ENCODE measurements around the gene ANKMY1. TPM values are rescaled to one million over a fixed set of nuclear protein-coding genes. Genes with fewer than 3 reads are reported as not detected.

ANKMY1 gene
- total and polyA plus RNA-seq, 2 of the 8 experiments (the other 6 are each of a cell fraction or from before 2014, with no cell fraction given): 4.5 to 4.8 TPM

DNA sequence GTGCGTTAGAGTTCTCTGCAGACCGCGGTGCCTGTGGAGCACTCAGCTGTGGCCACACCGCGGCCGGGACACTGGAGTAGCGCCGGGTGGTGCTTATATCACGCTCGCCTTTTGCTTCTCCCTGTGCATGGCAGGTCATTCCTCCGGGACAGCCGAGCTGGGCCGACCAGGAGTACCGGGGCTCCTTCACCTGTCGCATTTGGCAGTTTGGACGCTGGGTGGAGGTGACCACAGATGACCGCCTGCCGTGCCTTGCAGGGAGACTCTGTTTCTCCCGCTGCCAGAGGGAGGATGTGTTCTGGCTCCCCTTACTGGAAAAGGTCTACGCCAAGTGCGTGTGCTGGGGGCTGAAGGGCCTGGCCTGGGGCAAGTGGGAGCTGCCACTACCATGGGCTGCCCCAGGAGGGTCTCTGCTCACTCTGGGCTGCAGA, 32.9 kb upstream of the ANKMY1 start:
- H2BK12ac ChIP-seq (ENCODE audit: low read depth, low read length): no peak overlapping the region
- peaks cover 3 to 31% of the 10 kb centered on the region in 2 experiments for H4K20me1 ChIP-seq (replicated peaks in 1 of 2; ENCODE audit: control insufficient read depth in 1 of 2, insufficient read depth in 2 of 2, low read length in 2 of 2)
- no peak for FAIRE-seq
- no peak overlapping the region for H3K56ac ChIP-seq (replicated peaks; ENCODE audit: insufficient read length, low read depth, low read length)
- DNase-seq (ENCODE audit: low read depth in 1 of 2, low spot score in 2 of 2): no peak
- H3K4me1 ChIP-seq (replicated peaks in 1 of 4; ENCODE audit: control insufficient read depth in 3 of 4, insufficient read depth in 4 of 4, low read length in 3 of 4): peaks cover 0 to 8% (median 7%) of the 10 kb centered on the region in 4 experiments; a peak in 5 of 7 replicates
- H3K79me2 ChIP-seq (ENCODE audit: control insufficient read depth in 1 of 2, insufficient read depth in 2 of 2, low read length in 2 of 2): peaks cover 4 to 33% of the 10 kb centered on the region in 2 experiments; a peak in 3 of 4 replicates
- peaks cover 17% of the 10 kb centered on the region for H3K79me1 ChIP-seq (ENCODE audit: low read depth, low read length)
- no peak overlapping the region for H3K4me2 ChIP-seq (ENCODE audit: insufficient read depth in 1 of 2, low read depth in 2 of 2, low read length in 2 of 2)
- no peak overlapping the region for H3K23ac ChIP-seq (ENCODE audit: insufficient read length)
- no peak overlapping the region for H3K27ac ChIP-seq (ENCODE audit: low read depth, low read length)
- no peak for TF ChIP-seq KDM4A (IDR thresholded peaks at IDR 0.05; ENCODE audit: low read depth, low read length, severe bottlenecking)
- no peak for TF ChIP-seq CHD2 (IDR thresholded peaks at IDR 0.05; ENCODE audit: low read length)
- TF ChIP-seq CBX5 (IDR thresholded peaks at IDR 0.05; ENCODE audit: low read depth, low read length): no peak
- no peak for TF ChIP-seq EP300 (IDR thresholded peaks at IDR 0.05; ENCODE audit: borderline replicate concordance in 1 of 2, low read depth in 2 of 2, low read length in 2 of 2)
- TF ChIP-seq BACH1 (IDR thresholded peaks at IDR 0.05; ENCODE audit: low read length): no peak
- no peak for TF ChIP-seq CBX8 (IDR thresholded peaks at IDR 0.05; ENCODE audit: borderline replicate concordance, low read depth, low read length)
- TF ChIP-seq GTF2F1 (IDR thresholded peaks at IDR 0.05; ENCODE audit: borderline replicate concordance, low read depth, low read length): no peak
- no peak for TF ChIP-seq CREB1 (IDR thresholded peaks at IDR 0.05)
- TF ChIP-seq, protein P1, sequence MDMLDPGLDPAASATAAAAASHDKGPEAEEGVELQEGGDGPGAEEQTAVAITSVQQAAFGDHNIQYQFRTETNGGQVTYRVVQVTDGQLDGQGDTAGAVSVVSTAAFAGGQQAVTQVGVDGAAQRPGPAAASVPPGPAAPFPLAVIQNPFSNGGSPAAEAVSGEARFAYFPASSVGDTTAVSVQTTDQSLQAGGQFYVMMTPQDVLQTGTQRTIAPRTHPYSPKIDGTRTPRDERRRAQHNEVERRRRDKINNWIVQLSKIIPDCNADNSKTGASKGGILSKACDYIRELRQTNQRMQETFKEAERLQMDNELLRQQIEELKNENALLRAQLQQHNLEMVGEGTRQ (IDR thresholded peaks at IDR 0.05; ENCODE audit: low read length): no peak
- no peak for TF ChIP-seq CTCF (IDR thresholded peaks at IDR 0.05; ENCODE audit: control extremely low read depth in 1 of 3, insufficient read depth in 1 of 3, low read depth in 1 of 3, low read length in 3 of 3)
- no peak for TF ChIP-seq SIRT6 (IDR thresholded peaks at IDR 0.05; ENCODE audit: low read length)
- no peak overlapping the region for H2BK120ac ChIP-seq (replicated peaks; ENCODE audit: low read depth, low read length)
- H2AFZ ChIP-seq (ENCODE audit: low read length): no peak overlapping the region
- H3K23me2 ChIP-seq (ENCODE audit: low read depth, low read length): peaks cover 9% of the 10 kb centered on the region; the same call in 1 of the 2 replicates
- POLR2A ChIA-PET (ENCODE audit: partially characterized antibody): no interaction called here
- H2AK5ac ChIP-seq (ENCODE audit: low read depth, low read length): no peak overlapping the region
- no peaks in the 10 kb centered on the region for H3K27me3 ChIP-seq (replicated peaks in 1 of 4; ENCODE audit: control insufficient read depth in 3 of 4, extremely low read depth in 1 of 4, insufficient read depth in 3 of 4, low read length in 3 of 4)
- H3K9me3 ChIP-seq (ENCODE audit: insufficient read depth in 2 of 2, low read depth in 1 of 2, low read length in 1 of 2): no peaks in the 10 kb centered on the region
- CTCF ChIA-PET (ENCODE audit: partially characterized antibody): interaction anchor here (1.2 to 1.4 kb wide), 2 partner anchors 11 to 14 kb away, joined by 3 read pairs; no protein-coding TSS in a partner anchor
- H3K9ac ChIP-seq (replicated peaks in 1 of 4; ENCODE audit: extremely low read depth in 1 of 4, low read depth in 3 of 4, low read length in 3 of 4): no peak overlapping the region
- H3K4ac ChIP-seq (replicated peaks; ENCODE audit: insufficient read length, low read depth, low read length): no peak overlapping the region
- no peak overlapping the region for H4K5ac ChIP-seq (ENCODE audit: insufficient read length, low read depth, low read length)
- no peak overlapping the region for H2BK20ac ChIP-seq (ENCODE audit: low read length)
- H3K14ac ChIP-seq (ENCODE audit: insufficient read length): no peak overlapping the region
- no peak overlapping the region for H4K8ac ChIP-seq (ENCODE audit: extremely low read depth, insufficient read depth, low read length)
- no peak overlapping the region for H3K18ac ChIP-seq (ENCODE audit: extremely low read depth, low read length)
- no peak overlapping the region for H2BK15ac ChIP-seq (ENCODE audit: low read length)
- no peak overlapping the region for H3K4me3 ChIP-seq (ENCODE audit: extremely low read depth in 1 of 4, insufficient read depth in 2 of 4, low read depth in 3 of 4, low read length in 4 of 4)
- peaks cover 0 to 8% (median 6%) of the 10 kb centered on the region in 4 experiments; a peak in 4 of 8 replicates for H3K36me3 ChIP-seq (ENCODE audit: control insufficient read depth in 2 of 4, insufficient read depth in 4 of 4, low read length in 3 of 4)
- 90% methylated on average over 21 of the region's 21 CpGs; no CpG with 5 or more reads in 1 of the 2 experiments for WGBS, 2 experiments (ENCODE audit: extremely low coverage in 1 of 2, insufficient coverage in 1 of 2, insufficient read length in 1 of 2, insufficient replicate concordance in 2 of 2, low coverage in 1 of 2, low lambda C conversion rate in 2 of 2, missing lambda C conversion rate in 1 of 2)
- H2BK5ac ChIP-seq (ENCODE audit: low read depth, low read length): no peak overlapping the region
- no peak overlapping the region for H4K91ac ChIP-seq (replicated peaks; ENCODE audit: insufficient read length, low read length)
